ENCODE data around the gene CERCAM. TPM values are rescaled to one million over a fixed set of nuclear protein-coding genes. Genes with fewer than 3 reads are reported as not detected.

Gene CERCAM
- total RNA-seq, 5 donors from 2014 or later (not counting 1 experiment from before 2014, with no cell fraction given): 0.30 to 1.9 (median 1.3) TPM

GRCh38 chr9:128431207-128431606 is 10.6 kb downstream of the CERCAM start:
- H3K27ac Mint-ChIP-seq: no peak overlapping the region
- POLR2A ChIA-PET: no interaction called here

GRCh38 chr9:128434340-128434739 is 13.7 kb downstream of the CERCAM start:
- Histone ChIP-seq H3K9me3 (no peaks in the 10 kb centered on the region), H3K36me3 (ENCODE audit: control insufficient read depth in 2 of 2, extremely low read depth in 1 of 2, insufficient read depth in 1 of 2, low read length in 1 of 2) (no peaks in the 10 kb centered on the region), H3K27me3 (replicated peaks in 1 of 2; ENCODE audit: control insufficient read depth in 2 of 2, extremely low read depth in 1 of 2, insufficient read depth in 2 of 2, low read length in 1 of 2) (no peaks in the 10 kb centered on the region), H3K4me1 (ENCODE audit: control insufficient read depth in 1 of 2, extremely low read depth in 1 of 2, insufficient read depth in 2 of 2, low read length in 2 of 2) (peaks cover 0 to 11% of the 10 kb centered on the region in 2 experiments), H3K4me3 (ENCODE audit: control insufficient read depth in 1 of 2, extremely low read depth in 1 of 2, low read length in 1 of 2) (no peak overlapping the region), H3K27ac (ENCODE audit: low read length) (no peak overlapping the region)
- no peak for DNase-seq
- H3K27ac Mint-ChIP-seq: no peak overlapping the region
- CTCF ChIA-PET: no interaction called here
- no peak for ATAC-seq (replicated peaks in 1 of 4)
- no peaks in the 10 kb centered on the region for H3K36me3 Mint-ChIP-seq
- no peaks in the 10 kb centered on the region for H3K9me3 Mint-ChIP-seq
- WGBS (ENCODE audit: insufficient coverage): 84% methylated on average over 9 of the region's 17 CpGs
- H3K27me3 Mint-ChIP-seq: no peaks in the 10 kb centered on the region
- peaks cover 4 to 5% (median 4%) of the 10 kb centered on the region in 3 donors for H3K4me1 Mint-ChIP-seq
- POLR2A ChIA-PET: no interaction called here
- H3K4me3 Mint-ChIP-seq: no peak overlapping the region

More at GRCh38 chr9:128431207-128431606, 10.6 kb downstream of the CERCAM start:
- Mint-ChIP-seq H3K9me3 (no peaks in the 10 kb centered on the region), H3K27me3 (no peaks in the 10 kb centered on the region), H3K36me3 (no peaks in the 10 kb centered on the region), H3K4me3 (no peak overlapping the region), H3K4me1 (no peaks in the 10 kb centered on the region)
- Histone ChIP-seq H3K4me3 (ENCODE audit: control insufficient read depth in 1 of 2, extremely low read depth in 1 of 2, low read length in 1 of 2) (no peak overlapping the region), H3K27me3 (replicated peaks in 1 of 2; ENCODE audit: control insufficient read depth in 2 of 2, extremely low read depth in 1 of 2, insufficient read depth in 2 of 2, low read length in 1 of 2) (no peaks in the 10 kb centered on the region), H3K9me3 (no peaks in the 10 kb centered on the region), H3K27ac (ENCODE audit: low read length) (no peak overlapping the region), H3K4me1 (ENCODE audit: control insufficient read depth in 1 of 2, extremely low read depth in 1 of 2, insufficient read depth in 2 of 2, low read length in 2 of 2) (no peaks in the 10 kb centered on the region), H3K36me3 (ENCODE audit: control insufficient read depth in 2 of 2, extremely low read depth in 1 of 2, insufficient read depth in 1 of 2, low read length in 1 of 2) (no peaks in the 10 kb centered on the region)
- DNase-seq (no peak), ATAC-seq (replicated peaks in 1 of 4) (no peak)
- 100% methylated on average over 2 of the region's 8 CpGs for WGBS (ENCODE audit: insufficient coverage)
- CTCF ChIA-PET: no interaction called here

GRCh38 chr9:128435611-128436010 is 15.0 kb downstream of the CERCAM start:
- Mint-ChIP-seq H3K4me1 (peaks cover 4 to 5% (median 4%) of the 10 kb centered on the region in 3 donors), H3K27me3 (no peaks in the 10 kb centered on the region), H3K36me3 (no peaks in the 10 kb centered on the region), H3K27ac (no peak overlapping the region), H3K4me3 (no peak overlapping the region), H3K9me3 (no peaks in the 10 kb centered on the region)
- ChIA-PET CTCF (no interaction called here), POLR2A (no interaction called here)
- ATAC-seq (replicated peaks in 1 of 4) (no peak), DNase-seq (no peak)
- H3K27me3 ChIP-seq (replicated peaks in 1 of 2; ENCODE audit: control insufficient read depth in 2 of 2, extremely low read depth in 1 of 2, insufficient read depth in 2 of 2, low read length in 1 of 2): no peaks in the 10 kb centered on the region
- H3K4me1 ChIP-seq (ENCODE audit: control insufficient read depth in 1 of 2, extremely low read depth in 1 of 2, insufficient read depth in 2 of 2, low read length in 2 of 2): peaks cover 0 to 11% of the 10 kb centered on the region in 2 experiments
- no peaks in the 10 kb centered on the region for H3K36me3 ChIP-seq (ENCODE audit: control insufficient read depth in 2 of 2, extremely low read depth in 1 of 2, insufficient read depth in 1 of 2, low read length in 1 of 2)
- 95% methylated on average over 11 of the region's 18 CpGs for WGBS (ENCODE audit: insufficient coverage)
- H3K9me3 ChIP-seq: no peaks in the 10 kb centered on the region
- H3K27ac ChIP-seq (ENCODE audit: low read length): no peak overlapping the region
- H3K4me3 ChIP-seq (ENCODE audit: control insufficient read depth in 1 of 2, extremely low read depth in 1 of 2, low read length in 1 of 2): no peak overlapping the region

GRCh38 chr9:128438343-128439109 is 17.9 kb downstream of the CERCAM start:
- ChIA-PET CTCF (no interaction called here), POLR2A (no interaction called here)
- Histone ChIP-seq H3K27me3 (replicated peaks in 1 of 2; ENCODE audit: control insufficient read depth in 2 of 2, extremely low read depth in 1 of 2, insufficient read depth in 2 of 2, low read length in 1 of 2) (no peaks in the 10 kb centered on the region), H3K4me3 (ENCODE audit: control insufficient read depth in 1 of 2, extremely low read depth in 1 of 2, low read length in 1 of 2) (no peak overlapping the region), H3K9me3 (no peaks in the 10 kb centered on the region), H3K4me1 (ENCODE audit: control insufficient read depth in 1 of 2, extremely low read depth in 1 of 2, insufficient read depth in 2 of 2, low read length in 2 of 2) (peaks cover 0 to 11% of the 10 kb centered on the region in 2 experiments), H3K27ac (ENCODE audit: low read length) (no peak overlapping the region), H3K36me3 (ENCODE audit: control insufficient read depth in 2 of 2, extremely low read depth in 1 of 2, insufficient read depth in 1 of 2, low read length in 1 of 2) (no peaks in the 10 kb centered on the region)
- WGBS (ENCODE audit: insufficient coverage): 47% methylated on average over 9 of the region's 12 CpGs
- peak; percentile 84 to 95 (median 92) for ATAC-seq (replicated peaks in 1 of 4)
- peak; percentile 35 to 85 (median 71) for DNase-seq
- no peak overlapping the region for H3K4me3 Mint-ChIP-seq
- no peaks in the 10 kb centered on the region for H3K36me3 Mint-ChIP-seq
- H3K27me3 Mint-ChIP-seq: no peaks in the 10 kb centered on the region
- no peak overlapping the region for H3K27ac Mint-ChIP-seq
- no peaks in the 10 kb centered on the region for H3K9me3 Mint-ChIP-seq
- peaks cover 4 to 5% (median 4%) of the 10 kb centered on the region in 3 donors for H3K4me1 Mint-ChIP-seq

- Mint-ChIP-seq H3K9me3 (no peaks in the 10 kb centered on the region), H3K27me3 (no peaks in the 10 kb centered on the region), H3K4me3 (no peak overlapping the region), H3K36me3 (no peaks in the 10 kb centered on the region), H3K4me1 (peaks cover 4 to 5% (median 4%) of the 10 kb centered on the region in 3 donors), H3K27ac (no peak overlapping the region)
- POLR2A ChIA-PET: no interaction called here
- ATAC-seq (replicated peaks in 1 of 4) (no peak), DNase-seq (no peak)
- CTCF ChIA-PET: no interaction called here
- no peaks in the 10 kb centered on the region for H3K27me3 ChIP-seq (replicated peaks in 1 of 2; ENCODE audit: control insufficient read depth in 2 of 2, extremely low read depth in 1 of 2, insufficient read depth in 2 of 2, low read length in 1 of 2)
- WGBS (ENCODE audit: insufficient coverage): 82% methylated on average over 5 of the region's 7 CpGs
- H3K4me1 ChIP-seq (ENCODE audit: control insufficient read depth in 1 of 2, extremely low read depth in 1 of 2, insufficient read depth in 2 of 2, low read length in 2 of 2): peaks cover 0 to 11% of the 10 kb centered on the region in 2 experiments
- H3K27ac ChIP-seq (ENCODE audit: low read length): no peak overlapping the region
- H3K4me3 ChIP-seq (ENCODE audit: control insufficient read depth in 1 of 2, extremely low read depth in 1 of 2, low read length in 1 of 2): no peak overlapping the region
- H3K9me3 ChIP-seq: no peaks in the 10 kb centered on the region
- no peaks in the 10 kb centered on the region for H3K36me3 ChIP-seq (ENCODE audit: control insufficient read depth in 2 of 2, extremely low read depth in 1 of 2, insufficient read depth in 1 of 2, low read length in 1 of 2)
These were observed 18.6 kb downstream of the CERCAM start for GRCh38 chr9:128439273-128439672.

GRCh38 chr9:128442150-128442549 is 21.5 kb downstream of the CERCAM start:
- Mint-ChIP-seq H3K36me3 (no peaks in the 10 kb centered on the region), H3K4me3 (no peak overlapping the region), H3K27me3 (no peaks in the 10 kb centered on the region), H3K4me1 (peaks cover 4 to 5% (median 4%) of the 10 kb centered on the region in 3 donors), H3K27ac (no peak overlapping the region), H3K9me3 (no peaks in the 10 kb centered on the region)
- DNase-seq (no peak), ATAC-seq (replicated peaks in 1 of 4) (no peak)
- no peaks in the 10 kb centered on the region for H3K9me3 ChIP-seq
- POLR2A ChIA-PET: no interaction called here
- 62% methylated on average over 6 of the region's 6 CpGs for WGBS (ENCODE audit: insufficient coverage)
- H3K36me3 ChIP-seq (ENCODE audit: control insufficient read depth in 2 of 2, extremely low read depth in 1 of 2, insufficient read depth in 1 of 2, low read length in 1 of 2): no peaks in the 10 kb centered on the region
- H3K4me3 ChIP-seq (ENCODE audit: control insufficient read depth in 1 of 2, extremely low read depth in 1 of 2, low read length in 1 of 2): no peak overlapping the region
- no peak overlapping the region for H3K27ac ChIP-seq (ENCODE audit: low read length)
- peaks cover 0 to 11% of the 10 kb centered on the region in 2 experiments for H3K4me1 ChIP-seq (ENCODE audit: control insufficient read depth in 1 of 2, extremely low read depth in 1 of 2, insufficient read depth in 2 of 2, low read length in 2 of 2)
- CTCF ChIA-PET: interaction anchor here in 1 of 2 donors (0.5 kb wide), 1 partner anchor 155 kb away, joined by 3 read pairs; no protein-coding TSS in a partner anchor
- no peaks in the 10 kb centered on the region for H3K27me3 ChIP-seq (replicated peaks in 1 of 2; ENCODE audit: control insufficient read depth in 2 of 2, extremely low read depth in 1 of 2, insufficient read depth in 2 of 2, low read length in 1 of 2)
